NCI-H82 treated with DMSO at 0.1 percent for 48 hours (cell line): Measurements from ENCODE around the gene TRIM29.

ENCODE experiments used
- DNase-seq: peaks from one replicate; lab custom pipeline; 2025; ENCODE audit not compliant: unreplicated experiment; lab: John Stamatoyannopoulos, UW

Gene TRIM29

DNA sequence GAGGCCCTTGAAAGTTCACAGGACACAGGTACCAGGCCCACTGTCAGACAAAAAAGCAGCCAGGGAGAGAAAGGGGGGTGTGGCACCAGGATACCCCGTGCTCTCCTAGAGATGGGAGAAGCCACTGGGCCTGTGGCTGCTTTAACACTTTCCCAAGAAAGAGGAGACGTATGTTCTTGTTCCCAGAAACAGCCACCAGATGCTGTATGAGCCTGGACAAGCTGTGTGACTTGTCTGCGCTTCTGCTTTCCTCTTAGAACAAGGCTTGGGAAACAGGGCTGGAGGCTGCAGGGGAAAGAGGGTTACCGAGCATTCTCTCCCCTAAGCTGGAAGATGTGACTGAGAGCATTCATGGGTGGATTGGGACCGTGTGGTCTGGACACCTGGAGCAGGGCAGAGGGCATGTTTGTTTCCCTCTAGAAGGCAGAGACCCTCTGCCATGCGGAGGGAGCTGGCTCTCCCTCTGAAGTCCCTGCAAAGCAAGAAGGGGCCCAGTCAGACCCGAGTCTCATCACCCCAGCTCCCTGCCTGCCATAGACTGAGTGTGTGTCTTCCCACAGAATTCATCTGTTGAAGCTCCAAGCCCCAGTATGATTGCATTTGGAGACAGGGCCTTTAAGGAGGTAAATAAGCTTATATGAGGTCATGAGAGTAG, 74.1 kb downstream of the TRIM29 start:
- peak; percentile 64 for DNase-seq

- no peak for DNase-seq
Measured at GRCh38 chr11:120062561-120062930, 75.4 kb downstream of the TRIM29 start.

GRCh38 chr11:120061761-120062560, 76.0 kb downstream of the TRIM29 start:
- DNase-seq = no peak
